Medulla oblongata (tissue), 1 donor: ENCODE measurements around the gene TBRG1.

ENCODE experiments used
- DNase-seq: peaks from one replicate; pipeline ENCODE4 v3.0.0-alpha.2; 2015; ENCODE audit errors: extremely low spot score

Gene TBRG1

DNA sequence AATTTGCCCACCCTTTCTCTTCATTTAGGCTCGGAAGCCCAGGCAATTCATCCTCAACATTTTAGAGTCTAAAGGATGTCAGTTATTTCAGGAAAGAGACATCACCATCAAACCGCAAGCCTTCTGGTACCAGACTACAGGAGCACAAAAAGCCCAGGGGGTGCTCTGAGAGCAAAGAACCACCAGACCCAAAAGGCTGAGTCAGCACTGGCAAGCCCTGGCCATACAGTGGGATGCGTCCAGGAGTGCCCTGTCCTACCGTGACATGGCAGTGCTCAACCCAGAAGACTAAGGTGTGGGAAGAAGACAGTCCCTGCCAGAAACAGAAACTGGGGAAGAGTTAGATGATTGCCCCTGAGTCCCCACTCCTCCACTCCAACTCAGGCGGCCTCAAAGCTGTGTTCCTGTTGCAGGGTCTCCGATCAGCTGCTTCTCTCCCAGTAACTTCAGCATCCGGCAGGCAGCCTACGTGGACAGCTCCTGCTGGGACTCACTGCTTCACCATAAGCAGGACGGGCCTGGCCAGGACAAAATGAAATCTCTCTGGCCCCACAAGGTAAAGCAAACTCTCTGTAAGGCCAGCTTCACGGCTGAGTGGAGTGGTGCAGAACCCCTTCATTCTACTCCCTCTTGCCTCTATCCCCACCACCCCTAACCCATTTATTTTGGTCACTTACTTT lies 10.0 kb upstream of the TBRG1 start:
- no peak for DNase-seq

GRCh38 chr11:124618863-124619262 lies 3.8 kb upstream of the TBRG1 start:
- DNase-seq = no peak

DNA sequence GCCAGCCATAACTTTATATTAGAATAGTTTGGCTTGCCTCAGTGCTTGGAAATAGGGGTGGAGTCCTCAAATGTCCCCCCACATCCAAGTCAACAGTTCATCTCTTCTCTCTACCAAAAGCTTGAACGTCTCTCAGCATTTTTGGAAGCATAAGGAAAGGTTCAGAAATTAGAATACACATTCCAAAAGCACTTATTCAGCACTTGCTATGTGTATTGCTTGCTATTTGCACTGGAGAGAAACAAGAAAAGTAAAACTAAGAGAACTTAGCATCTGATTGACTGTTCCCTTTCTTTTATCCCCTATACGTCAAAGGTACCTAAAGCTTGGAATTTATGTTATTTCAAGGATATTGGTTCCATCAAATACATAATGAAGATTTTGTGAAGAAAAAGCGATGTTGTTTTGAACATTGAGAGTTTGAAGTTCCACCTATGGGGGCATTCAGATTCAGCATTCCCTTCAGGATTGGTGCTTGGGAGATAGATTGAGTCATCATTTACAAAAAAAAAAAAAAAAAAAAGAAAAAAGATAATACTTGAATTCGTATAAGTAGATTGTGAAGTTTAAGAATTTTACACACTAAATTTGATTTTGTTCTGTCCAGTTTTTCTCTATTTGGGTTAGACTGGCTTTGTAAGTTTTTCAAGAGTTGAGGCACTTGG lies 1.3 kb downstream of the TBRG1 start:
- DNase-seq = no peak

GRCh38 chr11:124625504-124626168 lies 3.0 kb downstream of the TBRG1 start:
- DNase-seq = no peak

GRCh38 chr11:124627546-124627945 lies 4.9 kb downstream of the TBRG1 start:
- DNase-seq = no peak

GRCh38 chr11:124629961-124630360 lies 7.3 kb downstream of the TBRG1 start:
- no peak for DNase-seq

- no peak for DNase-seq
Observed at GRCh38 chr11:124633355-124633754, 10.7 kb downstream of the TBRG1 start.

- DNase-seq = no peak
Observed at GRCh38 chr11:124635932-124636331, 13.3 kb downstream of the TBRG1 start.

- DNase-seq = no peak
Observed at GRCh38 chr11:124638500-124638899, 15.8 kb downstream of the TBRG1 start.

DNA sequence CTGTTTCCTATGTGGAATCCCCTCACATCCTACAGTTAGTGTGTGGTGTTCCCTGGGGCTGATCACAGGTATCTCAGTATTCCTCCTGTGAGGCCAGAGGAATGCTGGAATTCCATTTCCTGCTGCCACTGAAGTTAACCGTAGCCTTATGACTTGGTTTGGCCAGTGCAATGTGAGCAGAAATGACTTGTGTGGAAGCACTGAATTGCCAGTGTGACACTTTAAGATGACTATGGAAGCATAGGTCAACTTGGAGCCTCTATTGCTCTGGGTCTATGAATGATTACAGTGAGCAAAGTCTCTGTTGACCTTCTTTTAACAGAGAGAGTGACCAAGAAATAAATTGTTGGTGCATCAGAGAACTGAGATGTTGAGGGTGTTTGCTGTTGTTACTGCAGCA lies 16.5 kb downstream of the TBRG1 start:
- DNase-seq = no peak

DNA sequence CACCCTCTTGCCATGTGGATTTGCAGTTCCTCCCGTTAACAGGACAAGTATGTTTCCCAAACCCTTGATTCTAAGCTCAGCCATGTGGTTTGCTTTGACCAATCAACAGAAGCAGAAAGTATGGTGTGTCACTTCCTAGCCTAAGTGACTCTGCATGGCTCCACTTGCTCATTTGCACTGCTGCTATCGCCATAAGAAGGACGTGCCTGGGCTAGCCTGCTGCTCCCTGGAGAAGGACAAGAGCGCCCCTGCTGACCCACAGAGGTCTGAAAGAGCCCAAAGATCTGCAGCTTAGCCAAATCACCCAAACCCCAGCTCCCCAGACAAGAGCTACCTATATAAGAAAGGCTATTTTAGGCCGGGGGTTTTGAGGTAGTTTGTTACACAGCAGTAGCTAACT lies 18.0 kb downstream of the TBRG1 start:
- no peak for DNase-seq

- DNase-seq = no peak
Observed at GRCh38 chr11:124642628-124643027, 20.0 kb downstream of the TBRG1 start.

- DNase-seq = no peak
Observed at GRCh38 chr11:124643042-124643604, 20.5 kb downstream of the TBRG1 start.

GRCh38 chr11:124643605-124644425 lies 21.2 kb downstream of the TBRG1 start:
- DNase-seq = no peak

DNA sequence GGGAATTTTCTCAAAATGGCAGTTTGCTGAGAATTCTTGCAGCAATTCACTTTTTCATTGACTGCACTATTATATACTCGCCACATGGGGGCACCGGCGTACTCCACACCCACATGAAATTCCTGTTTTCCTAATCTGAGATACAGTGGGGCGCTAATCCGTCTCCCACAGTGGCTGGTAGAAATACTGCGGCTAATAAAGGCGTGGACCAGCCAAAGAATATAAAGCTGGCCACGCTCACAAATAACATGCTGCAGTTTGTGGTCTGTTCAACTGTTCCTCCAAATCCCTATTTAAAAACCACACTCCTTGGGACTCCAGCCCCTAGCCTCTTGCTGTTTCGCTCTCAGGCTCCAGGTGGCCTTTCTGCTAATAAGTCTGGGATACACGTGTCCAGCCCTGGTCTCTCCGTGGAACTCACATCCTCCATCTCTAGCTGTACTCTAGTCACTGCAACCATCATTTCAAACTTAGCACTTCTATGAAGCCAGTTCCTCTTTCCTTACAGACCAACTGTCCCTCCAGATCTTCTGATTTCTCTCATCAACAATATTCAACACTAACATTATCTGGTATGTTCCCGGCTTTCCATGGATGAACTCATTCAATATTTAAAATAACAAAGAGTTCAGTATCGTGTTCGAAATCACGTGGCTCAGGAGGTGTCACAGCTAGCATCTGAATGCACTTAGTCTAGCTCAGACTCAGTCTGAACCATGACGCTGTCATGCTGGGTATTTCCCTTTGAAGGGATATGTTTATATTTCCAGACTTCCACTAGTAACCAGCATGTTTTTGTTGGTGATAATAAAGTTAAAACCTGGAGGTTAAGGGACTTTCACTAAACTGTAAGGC lies 22.0 kb downstream of the TBRG1 start:
- peak; percentile 74 for DNase-seq

GRCh38 chr11:124646148-124646547 lies 23.5 kb downstream of the TBRG1 start:
- no peak for DNase-seq

DNA sequence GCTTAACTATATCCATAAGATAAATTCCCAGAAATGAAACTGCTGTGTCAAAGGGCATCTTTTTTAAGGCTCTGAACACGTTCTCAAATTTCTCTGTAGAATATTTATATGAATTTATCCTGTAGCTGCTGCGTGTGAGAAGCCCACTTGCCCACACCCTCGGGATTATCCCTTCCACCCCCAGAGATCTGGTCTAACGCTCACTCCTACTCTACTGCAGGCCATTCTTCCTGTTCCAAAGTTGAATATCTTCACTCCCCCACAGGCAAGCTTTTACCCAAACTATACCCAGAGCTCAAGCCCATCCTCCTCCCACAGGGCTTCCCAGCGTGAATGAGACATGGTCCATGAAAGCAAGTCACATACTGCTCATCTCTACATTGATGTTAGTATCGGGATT lies 25.9 kb downstream of the TBRG1 start:
- DNase-seq = no peak

GRCh38 chr11:124656774-124657630 lies 34.3 kb downstream of the TBRG1 start:
- no peak for DNase-seq

GRCh38 chr11:124657904-124658303 lies 35.2 kb downstream of the TBRG1 start:
- DNase-seq = no peak

GRCh38 chr11:124658501-124658900 lies 35.8 kb downstream of the TBRG1 start:
- DNase-seq = no peak
